ENCODE measurements around the gene TEAD1. TPM values are rescaled to one million over a fixed set of nuclear protein-coding genes. Genes with fewer than 3 reads are reported as not detected.

Gene TEAD1
- total RNA-seq, 2 experiments from 2014 or later = 0.11 TPM; not detected in 1

- ChIA-PET CTCF (no interaction called here), POLR2A (no interaction called here)
- no peak overlapping the region for H3K4me3 ChIP-seq (ENCODE audit: low read length)
- Mint-ChIP-seq H3K36me3 (ENCODE audit: low read depth) (no peaks in the 10 kb centered on the region), H3K27me3 (peaks cover 38% of the 10 kb centered on the region), H3K27ac (no peak overlapping the region), H3K9me3 (peaks cover 2% of the 10 kb centered on the region), H3K4me1 (ENCODE audit: low read depth) (no peaks in the 10 kb centered on the region), H3K4me3 (no peak overlapping the region)
- intact Hi-C loops (cut with DNase I, micrococcal nuclease) = no loop called here
- H3K27ac ChIP-seq (ENCODE audit: low read depth in 1 of 2, low read length in 2 of 2) = no peak overlapping the region
- DNase-seq (no peak), ATAC-seq (ENCODE audit: poor library complexity) (no peak)
- H3K4me1 ChIP-seq (ENCODE audit: insufficient read depth, low read length) = no peaks in the 10 kb centered on the region
- H3K9me3 ChIP-seq (ENCODE audit: control insufficient read depth in 1 of 2, insufficient read depth in 1 of 2, low read length in 2 of 2) = no peaks in the 10 kb centered on the region
- H3K36me3 ChIP-seq (ENCODE audit: insufficient read depth, low read length) = no peaks in the 10 kb centered on the region
- TF ChIP-seq CTCF (IDR thresholded peaks at IDR 0.05) = no peak
- peaks cover 0 to 6% of the 10 kb centered on the region in 2 experiments for H3K27me3 ChIP-seq (ENCODE audit: control insufficient read depth in 1 of 2, insufficient read depth in 2 of 2, low read length in 2 of 2)
Measured at GRCh38 chr11:12952094-12952493, 277.9 kb downstream of the TEAD1 start.

- no peak overlapping the region for H3K27ac ChIP-seq (ENCODE audit: low read depth in 1 of 2, low read length in 2 of 2)
- Mint-ChIP-seq H3K27ac (no peak overlapping the region), H3K27me3 (peaks cover 33% of the 10 kb centered on the region), H3K4me3 (no peak overlapping the region), H3K36me3 (ENCODE audit: low read depth) (no peaks in the 10 kb centered on the region), H3K4me1 (ENCODE audit: low read depth) (no peaks in the 10 kb centered on the region), H3K9me3 (peaks cover 2% of the 10 kb centered on the region)
- TF ChIP-seq CTCF (IDR thresholded peaks at IDR 0.05) = no peak
- intact Hi-C loops (cut with DNase I, micrococcal nuclease) = no loop called here
- H3K27me3 ChIP-seq (ENCODE audit: control insufficient read depth in 1 of 2, insufficient read depth in 2 of 2, low read length in 2 of 2) = peaks cover 0 to 11% of the 10 kb centered on the region in 2 experiments
- H3K36me3 ChIP-seq (ENCODE audit: insufficient read depth, low read length) = no peaks in the 10 kb centered on the region
- H3K9me3 ChIP-seq (ENCODE audit: control insufficient read depth in 1 of 2, insufficient read depth in 1 of 2, low read length in 2 of 2) = no peaks in the 10 kb centered on the region
- no peak for ATAC-seq (ENCODE audit: poor library complexity)
- no peaks in the 10 kb centered on the region for H3K4me1 ChIP-seq (ENCODE audit: insufficient read depth, low read length)
- CTCF ChIA-PET = interaction anchor here (1.1 kb wide), 1 partner anchor 12 kb away, joined by 3 read pairs; no protein-coding TSS in a partner anchor
- POLR2A ChIA-PET = no interaction called here
- H3K4me3 ChIP-seq (ENCODE audit: low read length) = no peak overlapping the region
- no peak for DNase-seq
Measured at GRCh38 chr11:12958986-12959385, 284.8 kb downstream of the TEAD1 start.

- Mint-ChIP-seq H3K9me3 (no peaks in the 10 kb centered on the region), H3K27me3 (peaks cover 41% of the 10 kb centered on the region), H3K4me3 (no peak overlapping the region), H3K36me3 (ENCODE audit: low read depth) (no peaks in the 10 kb centered on the region), H3K4me1 (ENCODE audit: low read depth) (no peaks in the 10 kb centered on the region), H3K27ac (no peak overlapping the region)
- no peak for ATAC-seq (ENCODE audit: poor library complexity)
- Histone ChIP-seq H3K4me1 (ENCODE audit: insufficient read depth, low read length) (no peaks in the 10 kb centered on the region), H3K36me3 (ENCODE audit: insufficient read depth, low read length) (no peaks in the 10 kb centered on the region), H3K27me3 (ENCODE audit: control insufficient read depth in 1 of 2, insufficient read depth in 2 of 2, low read length in 2 of 2) (peaks cover 0 to 11% of the 10 kb centered on the region in 2 experiments), H3K9me3 (ENCODE audit: control insufficient read depth in 1 of 2, insufficient read depth in 1 of 2, low read length in 2 of 2) (no peaks in the 10 kb centered on the region), H3K4me3 (ENCODE audit: low read length) (no peak overlapping the region), H3K27ac (ENCODE audit: low read depth in 1 of 2, low read length in 2 of 2) (no peak overlapping the region)
- ChIA-PET POLR2A (no interaction called here), CTCF (no interaction called here)
- TF ChIP-seq CTCF (IDR thresholded peaks at IDR 0.05) = no peak
- intact Hi-C loops (cut with DNase I, micrococcal nuclease) = loop anchor here (10.0 kb wide), 2 partner anchors 273 to 1283 kb away; no protein-coding TSS in a partner anchor
- no peak for DNase-seq
Measured at GRCh38 chr11:12961615-12962014, 287.4 kb downstream of the TEAD1 start.
